ENCODE measurements around the gene TAGLN2. TPM values are rescaled to one million over a fixed set of nuclear protein-coding genes. Genes with fewer than 3 reads are reported as not detected.

The TAGLN2 gene
- total and polyA plus RNA-seq, 4 donors, result 75.1 to 101 (median 89.2) TPM

DNA sequence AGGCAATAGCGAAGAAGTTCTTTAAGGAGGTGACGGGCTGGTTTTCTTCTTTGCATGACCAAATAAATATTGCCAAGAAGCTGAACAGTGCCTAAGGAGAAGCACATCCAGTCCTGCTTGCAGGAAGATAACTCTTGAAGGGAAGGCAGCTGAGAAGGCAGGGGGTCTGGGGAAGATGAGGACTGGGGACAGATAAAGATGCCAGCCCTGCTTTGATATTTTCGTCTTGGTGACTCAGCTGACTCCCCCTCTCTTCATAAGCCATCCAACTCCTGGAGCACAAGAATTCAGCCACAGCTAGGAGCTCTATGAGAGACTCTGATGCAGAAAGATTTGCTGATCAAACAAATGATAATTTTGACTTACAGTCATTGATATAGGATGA, 28.8 kb downstream of the TAGLN2 start:
- Histone ChIP-seq H3K4me3 (ENCODE audit: low read depth, low read length) (no peak overlapping the region), H3K27me3 (ENCODE audit: control insufficient read depth, insufficient read depth, low read length) (peaks cover 2% of the 10 kb centered on the region), H3K27ac (ENCODE audit: low read depth, low read length) (no peak overlapping the region), H3K4me1 (ENCODE audit: control insufficient read depth, insufficient read depth, low read length) (peaks cover 9% of the 10 kb centered on the region), H3K36me3 (ENCODE audit: control insufficient read depth, insufficient read depth, low read length) (no peaks in the 10 kb centered on the region), H3K9me3 (ENCODE audit: control insufficient read depth, insufficient read depth, low read length) (no peaks in the 10 kb centered on the region)
- 62% methylated on average over 3 of the region's 3 CpGs for WGBS (ENCODE audit: insufficient coverage)
- DNase-seq (ENCODE audit: low read depth in 4 of 6, low spot score in 6 of 6), result no peak

DNA sequence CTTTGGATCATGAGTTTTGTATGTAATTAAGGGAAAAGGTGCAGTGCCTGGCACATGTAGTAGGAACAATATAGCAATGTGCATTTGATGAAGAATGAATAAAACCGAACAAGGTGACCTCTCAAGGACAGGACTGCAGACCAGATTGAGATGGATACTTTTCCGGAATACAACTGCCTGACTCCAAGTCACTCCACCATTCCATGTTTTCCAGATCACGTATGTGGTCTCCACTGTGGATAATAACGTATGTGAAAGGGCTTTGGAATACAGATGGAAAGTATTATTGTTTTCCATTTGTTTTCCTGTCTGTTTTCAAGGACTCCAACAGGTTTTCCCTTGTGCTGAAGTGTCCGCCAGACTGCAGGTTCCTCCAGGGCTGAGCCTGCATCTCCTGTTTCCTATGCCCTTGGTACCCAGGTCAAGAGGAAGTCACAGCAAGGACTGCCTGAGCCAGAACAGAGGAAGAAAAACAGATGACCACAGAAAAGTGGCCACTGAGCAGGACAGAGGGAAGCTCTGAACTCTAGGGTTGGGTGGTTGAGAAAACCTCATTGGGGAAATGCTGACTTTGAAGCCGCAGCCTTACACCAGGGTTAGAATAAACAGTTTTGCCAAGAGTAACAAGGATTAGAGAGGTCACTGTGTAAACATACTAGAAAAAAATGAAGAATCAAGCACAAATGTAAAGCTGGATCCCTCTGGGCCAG, 29.3 kb downstream of the TAGLN2 start:
- DNase-seq (ENCODE audit: low read depth in 4 of 6, low spot score in 6 of 6), result peak in 1 of 6 donors; percentile 44
- Histone ChIP-seq H3K27me3 (ENCODE audit: control insufficient read depth, insufficient read depth, low read length) (peaks cover 2% of the 10 kb centered on the region), H3K4me1 (ENCODE audit: control insufficient read depth, insufficient read depth, low read length) (peaks cover 9% of the 10 kb centered on the region), H3K9me3 (ENCODE audit: control insufficient read depth, insufficient read depth, low read length) (no peaks in the 10 kb centered on the region), H3K36me3 (ENCODE audit: control insufficient read depth, insufficient read depth, low read length) (no peaks in the 10 kb centered on the region), H3K27ac (ENCODE audit: low read depth, low read length) (no peak overlapping the region), H3K4me3 (ENCODE audit: low read depth, low read length) (no peak overlapping the region)
- WGBS (ENCODE audit: insufficient coverage), result 77% methylated on average over 3 of the region's 6 CpGs

DNA sequence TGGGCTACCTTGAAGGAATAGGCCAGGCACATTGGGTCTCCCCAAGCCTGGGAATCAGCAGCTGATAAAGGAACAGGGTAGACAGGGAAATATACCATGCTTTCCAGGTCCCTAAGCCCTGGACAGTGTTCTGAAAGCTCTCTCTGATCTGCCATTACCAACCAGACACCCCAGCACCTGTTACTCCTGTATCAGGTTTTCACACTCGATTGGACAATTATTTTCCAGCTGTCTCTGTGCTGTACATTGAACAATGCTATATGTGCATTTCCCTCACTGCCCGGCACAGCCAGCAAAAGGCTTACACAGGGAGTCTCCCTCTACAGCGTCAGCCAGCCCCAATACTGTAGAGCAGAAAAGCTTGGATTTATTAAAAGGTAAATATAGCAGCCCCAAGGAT, 30.0 kb downstream of the TAGLN2 start:
- Histone ChIP-seq H3K27me3 (ENCODE audit: control insufficient read depth, insufficient read depth, low read length) (peaks cover 2% of the 10 kb centered on the region), H3K27ac (ENCODE audit: low read depth, low read length) (no peak overlapping the region), H3K4me3 (ENCODE audit: low read depth, low read length) (no peak overlapping the region), H3K9me3 (ENCODE audit: control insufficient read depth, insufficient read depth, low read length) (no peaks in the 10 kb centered on the region), H3K4me1 (ENCODE audit: control insufficient read depth, insufficient read depth, low read length) (peaks cover 7% of the 10 kb centered on the region), H3K36me3 (ENCODE audit: control insufficient read depth, insufficient read depth, low read length) (no peaks in the 10 kb centered on the region)
- peak in 1 of 6 donors; percentile 18 for DNase-seq (ENCODE audit: low read depth in 4 of 6, low spot score in 6 of 6)
- whole genome bisulfite sequencing (ENCODE audit: insufficient coverage), result 60% methylated on average over 1 of the region's 3 CpGs

DNA sequence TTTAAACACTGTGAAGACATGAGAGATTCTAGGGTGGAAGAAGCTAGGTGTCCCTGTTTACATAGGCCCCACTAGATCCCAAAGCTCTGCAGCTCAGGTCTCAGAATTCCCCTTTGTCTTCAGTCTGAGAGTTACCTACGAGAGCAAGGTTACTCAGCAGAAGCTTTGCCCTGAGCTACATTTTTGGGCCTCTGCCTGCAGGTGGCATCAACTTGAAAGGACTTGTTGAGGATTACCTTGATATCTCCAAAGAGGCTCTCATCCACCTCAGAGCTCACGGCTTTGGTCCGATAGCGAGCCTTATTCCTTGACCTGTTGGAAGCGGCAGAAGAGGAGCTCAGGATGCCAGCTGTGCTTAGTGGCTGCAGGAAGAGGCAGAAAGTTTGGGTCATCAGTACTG, 32.4 kb downstream of the TAGLN2 start:
- DNase-seq (ENCODE audit: low read depth in 4 of 6, low spot score in 6 of 6), result no peak
- no peak overlapping the region for H3K4me3 ChIP-seq (ENCODE audit: low read depth, low read length)
- no peaks in the 10 kb centered on the region for H3K9me3 ChIP-seq (ENCODE audit: control insufficient read depth, insufficient read depth, low read length)
- no peaks in the 10 kb centered on the region for H3K27me3 ChIP-seq (ENCODE audit: control insufficient read depth, insufficient read depth, low read length)
- no peaks in the 10 kb centered on the region for H3K4me1 ChIP-seq (ENCODE audit: control insufficient read depth, insufficient read depth, low read length)
- no peaks in the 10 kb centered on the region for H3K36me3 ChIP-seq (ENCODE audit: control insufficient read depth, insufficient read depth, low read length)
- 93% methylated on average over 3 of the region's 5 CpGs for WGBS (ENCODE audit: insufficient coverage)
- H3K27ac ChIP-seq (ENCODE audit: low read depth, low read length), result no peak overlapping the region

DNA sequence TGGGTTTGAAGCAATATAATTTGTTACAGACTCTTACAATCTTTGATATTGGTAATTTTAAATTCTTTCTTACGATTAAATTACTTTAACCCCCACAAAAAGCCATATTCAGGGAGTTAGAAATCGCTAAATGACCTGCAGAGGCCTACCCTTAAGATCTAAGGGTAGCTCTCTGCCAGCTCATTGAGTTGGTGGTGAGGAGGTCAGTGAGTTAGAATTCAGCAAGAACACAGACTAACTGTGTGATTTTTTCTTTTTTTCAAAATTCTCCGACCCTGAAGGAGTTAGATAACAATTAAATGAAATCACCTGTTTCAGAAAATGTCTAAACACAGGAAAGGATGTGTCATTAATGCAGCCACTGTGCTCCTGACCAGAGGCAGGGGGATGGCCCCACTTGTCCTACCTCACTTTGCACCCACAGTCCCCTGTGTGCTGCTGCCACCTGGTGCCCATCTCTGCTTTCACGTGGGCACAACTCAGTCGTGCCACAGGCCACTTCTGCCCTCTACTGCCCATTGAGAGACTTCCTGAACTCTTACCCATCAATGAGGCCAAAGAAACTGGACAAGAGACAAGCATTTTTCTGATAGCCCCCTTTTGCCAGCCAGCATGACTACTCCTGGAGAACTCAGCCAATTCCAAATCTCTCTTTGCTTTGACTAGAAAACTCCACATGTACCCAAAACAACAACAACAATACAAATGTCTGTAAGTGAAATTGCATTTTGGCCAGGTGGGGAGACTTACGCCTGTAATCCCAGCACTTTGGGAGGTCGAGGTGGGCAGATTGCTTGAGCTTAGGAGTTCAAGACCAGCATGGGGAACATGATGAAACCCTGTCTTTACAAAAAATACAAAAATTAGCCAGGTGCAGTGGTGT, 33.8 kb downstream of the TAGLN2 start:
- Histone ChIP-seq H3K4me3 (ENCODE audit: low read depth, low read length) (no peak overlapping the region), H3K9me3 (ENCODE audit: control insufficient read depth, insufficient read depth, low read length) (no peaks in the 10 kb centered on the region), H3K27ac (ENCODE audit: low read depth, low read length) (no peak overlapping the region), H3K27me3 (ENCODE audit: control insufficient read depth, insufficient read depth, low read length) (no peaks in the 10 kb centered on the region), H3K4me1 (ENCODE audit: control insufficient read depth, insufficient read depth, low read length) (no peaks in the 10 kb centered on the region), H3K36me3 (ENCODE audit: control insufficient read depth, insufficient read depth, low read length) (no peaks in the 10 kb centered on the region)
- DNase-seq (ENCODE audit: low read depth in 4 of 6, low spot score in 6 of 6), result peak; percentile 43 to 92 (median 60)
- WGBS (ENCODE audit: insufficient coverage), result 14% methylated on average over 2 of the region's 7 CpGs

DNA sequence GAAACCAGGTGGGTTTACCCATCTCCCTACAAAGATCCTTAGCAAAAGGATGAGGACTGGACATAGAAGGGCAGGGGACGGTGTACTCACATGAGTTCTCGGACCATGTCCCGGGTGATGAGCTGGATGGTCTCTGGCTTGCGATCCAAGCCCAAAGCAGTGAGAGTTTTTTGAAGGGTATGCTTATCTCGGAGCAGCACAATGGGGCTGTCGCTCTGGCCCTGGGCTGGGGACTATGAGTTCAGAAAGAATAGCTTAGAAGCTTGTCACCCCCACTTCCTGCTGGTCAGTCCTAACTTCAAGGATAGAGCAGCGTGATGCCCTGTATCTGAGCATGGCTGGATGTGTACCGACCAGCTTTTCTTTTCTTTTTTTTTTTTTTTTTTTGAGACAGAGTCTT, 34.9 kb downstream of the TAGLN2 start:
- WGBS (ENCODE audit: insufficient coverage), result 96% methylated on average over 7 of the region's 8 CpGs
- H3K27ac ChIP-seq (ENCODE audit: low read depth, low read length), result no peak overlapping the region

DNA sequence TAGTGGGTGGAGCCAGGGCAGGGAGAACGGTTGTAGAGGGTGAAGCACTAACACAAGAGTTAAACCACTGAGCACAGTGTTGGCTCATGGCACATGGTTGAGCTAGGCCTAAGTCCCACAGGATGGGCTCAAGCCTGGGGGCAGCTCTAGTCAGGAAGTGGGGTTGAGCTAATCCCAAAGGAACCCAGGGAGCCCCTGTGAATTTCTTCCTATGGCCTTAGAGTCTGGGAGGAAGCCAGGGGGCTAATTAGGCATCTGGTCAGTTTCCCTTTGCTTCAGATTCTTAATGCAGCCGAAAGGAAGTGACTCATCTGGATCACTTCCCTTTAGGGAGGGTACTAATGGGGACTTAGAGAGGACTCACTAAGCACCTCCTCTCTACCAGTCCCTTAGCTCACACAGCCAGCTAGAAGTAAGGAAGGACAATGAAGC, 35.5 kb downstream of the TAGLN2 start:
- H3K27ac ChIP-seq (ENCODE audit: low read depth, low read length), result no peak overlapping the region
- H3K9me3 ChIP-seq (ENCODE audit: control insufficient read depth, insufficient read depth, low read length), result no peaks in the 10 kb centered on the region
- no peaks in the 10 kb centered on the region for H3K27me3 ChIP-seq (ENCODE audit: control insufficient read depth, insufficient read depth, low read length)
- WGBS (ENCODE audit: insufficient coverage), result 68% methylated on average over 2 of the region's 2 CpGs
- H3K4me3 ChIP-seq (ENCODE audit: low read depth, low read length), result no peak overlapping the region
- peak in 1 of 6 donors; percentile 29 for DNase-seq (ENCODE audit: low read depth in 4 of 6, low spot score in 6 of 6)
- no peaks in the 10 kb centered on the region for H3K4me1 ChIP-seq (ENCODE audit: control insufficient read depth, insufficient read depth, low read length)
- H3K36me3 ChIP-seq (ENCODE audit: control insufficient read depth, insufficient read depth, low read length), result no peaks in the 10 kb centered on the region

More for the DNA sequence above, 34.9 kb downstream of the TAGLN2 start:
- H3K4me1 ChIP-seq (ENCODE audit: control insufficient read depth, insufficient read depth, low read length), result no peaks in the 10 kb centered on the region
- no peaks in the 10 kb centered on the region for H3K9me3 ChIP-seq (ENCODE audit: control insufficient read depth, insufficient read depth, low read length)
- no peak for DNase-seq (ENCODE audit: low read depth in 4 of 6, low spot score in 6 of 6)
- no peaks in the 10 kb centered on the region for H3K27me3 ChIP-seq (ENCODE audit: control insufficient read depth, insufficient read depth, low read length)
- no peak overlapping the region for H3K4me3 ChIP-seq (ENCODE audit: low read depth, low read length)
- no peaks in the 10 kb centered on the region for H3K36me3 ChIP-seq (ENCODE audit: control insufficient read depth, insufficient read depth, low read length)

DNA sequence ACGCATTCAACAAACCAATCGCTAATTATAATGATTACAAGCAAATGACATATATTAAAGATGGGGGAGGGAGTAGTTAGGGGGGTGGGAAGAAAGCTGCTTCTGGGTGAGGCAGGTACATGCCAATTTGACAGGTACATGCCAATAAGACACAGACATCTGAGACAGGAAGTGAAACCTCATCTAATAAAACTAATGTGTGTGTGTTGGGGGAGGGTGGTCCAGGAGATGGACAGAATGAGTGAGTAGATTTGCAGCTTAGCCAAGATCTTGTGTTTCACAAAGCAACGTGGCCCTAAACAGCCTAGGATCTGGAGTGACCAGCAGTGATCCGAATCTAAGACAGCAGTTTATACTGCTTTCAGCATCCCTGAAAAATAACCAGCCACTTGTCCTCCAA, 36.1 kb downstream of the TAGLN2 start:
- WGBS (ENCODE audit: insufficient coverage), result 96% methylated on average over 2 of the region's 4 CpGs

DNA sequence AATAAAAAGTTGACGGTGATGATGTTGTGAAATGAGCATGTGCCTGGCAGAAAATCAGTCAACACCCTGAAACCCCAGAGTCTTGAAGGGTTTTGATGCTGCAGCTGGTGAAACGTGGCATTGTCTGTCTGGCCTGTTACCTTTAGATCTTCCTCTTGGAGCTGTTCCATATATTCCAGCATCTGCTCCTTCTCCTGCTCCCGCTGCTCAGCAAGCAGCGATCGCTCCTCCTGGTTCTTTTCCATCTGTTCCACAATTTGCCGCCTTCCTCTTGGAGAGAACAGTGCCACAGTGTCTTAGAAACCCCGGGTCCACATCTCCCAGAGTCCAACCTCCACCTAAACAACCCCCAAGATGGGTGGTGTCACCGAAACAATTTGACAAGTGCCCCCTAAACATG, 41.0 kb downstream of the TAGLN2 start:
- Histone ChIP-seq H3K4me1 (ENCODE audit: control insufficient read depth, insufficient read depth, low read length) (no peaks in the 10 kb centered on the region), H3K36me3 (ENCODE audit: control insufficient read depth, insufficient read depth, low read length) (no peaks in the 10 kb centered on the region), H3K27ac (ENCODE audit: low read depth, low read length) (no peak overlapping the region), H3K9me3 (ENCODE audit: control insufficient read depth, insufficient read depth, low read length) (no peaks in the 10 kb centered on the region), H3K27me3 (ENCODE audit: control insufficient read depth, insufficient read depth, low read length) (no peaks in the 10 kb centered on the region), H3K4me3 (ENCODE audit: low read depth, low read length) (no peak overlapping the region)
- WGBS (ENCODE audit: insufficient coverage), result 69% methylated on average over 8 of the region's 8 CpGs
- DNase-seq (ENCODE audit: low read depth in 4 of 6, low spot score in 6 of 6), result peak in 1 of 6 donors; percentile 26

More for the DNA sequence above, 36.1 kb downstream of the TAGLN2 start:
- Histone ChIP-seq H3K9me3 (ENCODE audit: control insufficient read depth, insufficient read depth, low read length) (no peaks in the 10 kb centered on the region), H3K27ac (ENCODE audit: low read depth, low read length) (no peak overlapping the region), H3K4me3 (ENCODE audit: low read depth, low read length) (no peak overlapping the region), H3K36me3 (ENCODE audit: control insufficient read depth, insufficient read depth, low read length) (no peaks in the 10 kb centered on the region), H3K4me1 (ENCODE audit: control insufficient read depth, insufficient read depth, low read length) (no peaks in the 10 kb centered on the region), H3K27me3 (ENCODE audit: control insufficient read depth, insufficient read depth, low read length) (no peaks in the 10 kb centered on the region)
- no peak for DNase-seq (ENCODE audit: low read depth in 4 of 6, low spot score in 6 of 6)
